Activated T-cell treated with anti-CD3 and anti-CD28 coated beads for 24 hours (primary cell): ENCODE results near the gene UBE2V1.
"Not testable (repeated sequence)": the region's sequence is repeated elsewhere in the genome, so short reads cannot be mapped to it uniquely, and the experiment has no call there.

Experiments used
- DNase-seq: peaks from one replicate; pipeline ENCODE4 v3.0.0-alpha.2; 2020; ENCODE audit warnings: low read depth

The UBE2V1 gene

GRCh38 chr20:50115041-50115512 is 2.1 kb upstream of the UBE2V1 start:
- no peak for DNase-seq

DNA sequence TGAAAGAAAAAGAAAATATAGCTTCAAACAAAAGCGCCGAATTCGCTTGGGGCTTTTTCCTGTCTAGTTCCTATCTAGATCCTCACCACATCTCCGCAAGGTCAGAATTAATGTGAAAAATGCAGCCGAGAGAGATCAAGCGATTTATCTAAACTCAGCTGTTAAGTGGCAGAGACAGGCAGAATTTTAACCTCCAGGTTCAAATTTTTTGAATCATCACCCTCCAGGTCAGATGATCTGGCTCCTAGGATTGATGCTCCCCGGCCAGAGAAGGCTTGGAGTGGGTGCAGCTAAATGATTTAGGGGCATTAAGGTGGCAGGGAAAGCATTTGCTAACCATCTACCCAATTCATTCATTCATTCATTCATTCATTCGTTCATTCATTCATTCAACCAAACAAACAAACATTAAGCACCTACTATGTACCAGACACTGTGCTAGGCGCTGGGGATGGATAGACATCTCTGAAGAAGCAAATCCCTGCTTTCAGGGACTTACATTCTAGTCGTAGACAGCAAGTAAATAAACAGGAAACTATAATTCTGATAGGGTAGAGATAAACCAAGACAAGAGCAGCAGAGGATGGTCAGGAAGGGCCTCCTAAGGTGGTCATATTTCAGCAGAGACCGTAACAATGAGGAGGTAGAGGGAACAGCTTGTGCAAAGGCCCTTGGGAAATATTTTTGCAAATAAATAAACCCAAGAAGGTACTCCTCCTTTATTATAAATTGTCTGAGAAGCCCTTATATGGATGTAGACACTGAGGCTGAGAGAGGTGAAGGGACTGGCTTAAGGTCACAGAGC is 672 bp upstream of the UBE2V1 start:
- DNase-seq = no peak

- DNase-seq = no peak
Measured at GRCh38 chr20:50111829-50112495, 988 bp downstream of the UBE2V1 start.

GRCh38 chr20:50111120-50111828 is 1.7 kb downstream of the UBE2V1 start:
- peak; percentile 46 for DNase-seq

DNA sequence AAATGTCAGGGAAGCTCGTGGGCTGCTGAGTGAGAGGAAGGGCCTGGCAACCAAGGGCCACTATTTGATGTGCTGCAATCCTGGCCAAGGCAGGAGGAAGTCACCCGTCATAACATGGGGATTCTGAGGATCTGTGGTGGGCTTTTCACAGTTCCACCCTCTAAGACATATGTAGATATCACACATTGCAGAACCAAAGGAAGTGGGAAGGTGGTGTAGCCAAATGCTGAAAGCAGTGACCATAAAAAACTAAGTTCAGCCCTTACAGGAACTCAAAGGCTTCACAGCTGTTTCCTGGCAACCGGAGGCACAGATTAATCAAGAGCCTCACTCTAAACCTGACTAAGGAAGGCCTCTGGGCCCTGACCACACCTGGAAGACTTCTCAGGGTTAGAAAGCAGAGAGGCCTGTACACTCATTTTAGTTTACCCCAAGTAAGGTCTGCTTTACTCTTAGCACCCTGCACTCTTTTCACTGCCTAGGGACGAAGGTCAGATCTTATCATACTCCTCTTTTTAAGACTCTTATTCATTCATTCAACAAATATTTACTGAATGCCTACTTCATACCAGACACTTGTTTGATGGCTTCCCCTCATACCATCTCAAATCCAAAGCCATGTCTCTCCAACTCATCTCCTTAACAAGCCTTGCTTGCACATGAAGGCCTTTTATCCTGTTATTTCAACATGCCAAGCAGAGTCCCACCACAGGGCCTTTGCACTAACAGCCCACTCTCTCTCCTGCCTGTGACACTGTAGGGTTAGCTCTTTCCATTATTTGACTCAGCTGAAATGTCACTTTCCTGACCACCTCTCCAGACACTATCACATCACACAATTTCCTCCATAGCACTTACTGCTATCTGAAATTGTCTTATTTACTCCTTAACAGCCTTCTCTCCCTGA is 2.6 kb downstream of the UBE2V1 start:
- no peak for DNase-seq

DNA sequence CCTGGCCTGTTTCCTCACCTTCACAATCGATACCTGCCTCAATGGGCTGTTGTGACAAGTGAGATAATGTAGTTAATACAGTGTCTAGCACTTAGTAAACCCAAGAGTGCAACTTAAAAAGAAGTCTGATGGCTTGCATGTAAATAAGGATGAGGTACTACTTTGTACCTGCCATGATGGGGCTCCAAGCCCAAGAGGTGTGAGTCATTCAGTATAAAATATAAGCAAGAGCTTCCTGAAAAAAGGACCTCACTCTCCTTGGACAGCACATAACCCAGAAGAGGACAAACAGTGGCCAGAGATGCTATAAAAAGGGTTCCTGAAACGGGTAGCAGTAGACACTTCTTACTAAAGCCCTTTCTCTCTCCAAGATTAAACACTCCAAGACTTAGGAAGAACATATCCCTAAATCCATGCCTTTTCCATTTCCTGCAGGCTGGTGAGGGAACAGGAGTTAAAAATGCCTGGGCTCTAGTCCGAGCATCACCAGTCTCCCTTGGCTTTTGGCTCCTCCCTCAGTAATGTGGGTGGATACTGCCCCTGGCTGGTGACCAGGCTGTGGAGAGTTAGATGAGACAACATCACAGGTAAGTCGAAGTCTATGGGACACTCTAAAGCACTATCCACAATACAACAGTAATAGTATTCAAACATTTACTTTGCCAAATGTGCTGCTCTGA is 4.3 kb downstream of the UBE2V1 start:
- DNase-seq = no peak

DNA sequence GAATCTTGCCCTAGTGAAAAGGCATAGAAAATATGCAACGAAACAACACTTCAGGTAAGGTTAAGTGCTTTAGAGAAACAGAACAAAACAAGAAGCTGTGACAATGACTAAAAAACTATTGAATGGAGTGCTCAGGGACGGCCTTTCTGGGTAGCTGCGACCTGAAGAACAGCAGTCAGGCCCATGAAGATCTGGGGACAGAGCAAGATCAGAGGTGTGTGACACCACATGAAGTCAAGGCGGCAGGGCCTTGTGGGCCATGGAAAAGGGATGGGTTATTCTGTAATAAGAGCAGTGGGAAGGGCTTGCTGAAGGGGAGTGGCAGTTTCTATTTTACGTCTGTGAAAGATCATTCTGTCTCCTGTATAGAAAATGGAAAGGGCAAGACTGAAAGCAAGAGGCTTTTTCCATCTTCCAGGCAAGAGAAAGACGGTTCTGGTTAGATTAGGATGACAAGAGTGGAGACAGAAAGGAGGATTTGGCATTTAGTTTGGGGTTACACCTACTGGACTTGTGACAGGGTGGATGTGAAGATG is 5.1 kb downstream of the UBE2V1 start:
- DNase-seq = no peak

DNA sequence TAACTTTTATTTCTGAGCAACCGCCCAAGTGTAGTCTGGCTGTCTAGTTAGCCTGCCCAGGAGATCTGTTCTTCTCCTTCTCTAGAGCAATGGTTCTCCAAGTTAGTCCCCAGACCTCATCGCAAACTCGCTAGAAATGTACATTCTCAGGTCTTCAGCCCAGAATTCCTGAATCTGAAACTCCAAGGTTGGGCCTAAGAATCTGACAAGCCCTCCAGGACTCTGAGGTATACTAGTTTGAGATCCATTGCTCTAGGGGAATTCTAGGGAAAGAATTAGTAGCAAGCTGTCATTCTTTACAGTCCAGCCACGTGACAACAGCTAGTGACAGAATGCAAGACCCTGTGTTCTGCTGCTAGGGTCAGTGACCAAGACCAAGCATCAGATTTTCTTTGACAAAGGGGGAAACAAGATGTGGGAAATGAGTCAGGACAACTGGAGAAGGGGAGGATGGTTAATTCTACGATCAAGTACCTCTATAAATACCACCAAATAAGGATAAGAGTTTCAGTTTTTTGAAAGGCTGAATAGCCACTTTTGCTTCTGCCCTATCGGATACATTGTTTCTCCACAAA is 5.8 kb downstream of the UBE2V1 start:
- DNase-seq = no peak

GRCh38 chr20:50106669-50107068 is 6.3 kb downstream of the UBE2V1 start:
- DNase-seq = not testable (repeated sequence)

- peak; percentile 30 for DNase-seq
Measured at GRCh38 chr20:50103464-50104107, 9.4 kb downstream of the UBE2V1 start.

GRCh38 chr20:50102551-50102950 is 10.4 kb downstream of the UBE2V1 start:
- not testable (repeated sequence) for DNase-seq

DNA sequence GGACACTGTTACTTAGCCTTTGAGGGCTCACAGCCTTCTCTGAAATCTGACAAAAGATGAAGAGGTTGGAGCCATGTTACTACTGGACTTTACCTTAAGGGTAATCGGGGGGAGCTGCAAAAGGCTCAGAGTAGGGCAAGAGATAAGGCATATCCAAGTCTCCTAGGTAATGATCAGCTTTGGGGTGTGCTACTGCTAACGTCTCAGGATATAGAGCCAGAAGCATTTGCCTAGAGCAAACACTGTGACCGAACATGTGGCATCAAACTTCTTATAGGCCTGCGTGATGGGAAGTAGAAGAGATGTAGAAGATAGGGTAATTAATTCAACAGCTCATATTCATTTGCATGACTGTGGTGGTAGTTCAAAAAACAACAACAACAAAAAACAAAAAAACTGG is 11.1 kb downstream of the UBE2V1 start:
- no peak for DNase-seq

GRCh38 chr20:50101281-50101680 is 11.7 kb downstream of the UBE2V1 start:
- no peak for DNase-seq

DNA sequence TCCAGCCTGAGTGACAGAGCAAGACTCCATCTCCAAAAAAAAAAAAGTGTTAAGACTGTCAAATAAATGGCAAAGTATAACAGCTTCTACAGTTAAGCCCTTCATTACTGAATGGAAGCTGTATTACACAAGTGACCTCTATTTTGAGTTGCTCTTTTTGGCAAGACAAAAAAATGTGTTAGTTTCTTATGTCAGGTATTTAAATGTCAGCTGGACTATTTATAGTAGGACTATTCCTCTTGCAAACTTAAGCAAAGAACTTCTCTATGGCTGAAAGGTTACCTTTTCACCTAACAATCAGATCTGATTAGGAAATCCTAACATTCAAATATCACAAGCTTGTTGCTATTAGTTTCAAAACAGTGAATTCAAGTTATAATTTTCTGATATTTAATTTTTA is 12.4 kb downstream of the UBE2V1 start:
- DNase-seq = no peak

DNA sequence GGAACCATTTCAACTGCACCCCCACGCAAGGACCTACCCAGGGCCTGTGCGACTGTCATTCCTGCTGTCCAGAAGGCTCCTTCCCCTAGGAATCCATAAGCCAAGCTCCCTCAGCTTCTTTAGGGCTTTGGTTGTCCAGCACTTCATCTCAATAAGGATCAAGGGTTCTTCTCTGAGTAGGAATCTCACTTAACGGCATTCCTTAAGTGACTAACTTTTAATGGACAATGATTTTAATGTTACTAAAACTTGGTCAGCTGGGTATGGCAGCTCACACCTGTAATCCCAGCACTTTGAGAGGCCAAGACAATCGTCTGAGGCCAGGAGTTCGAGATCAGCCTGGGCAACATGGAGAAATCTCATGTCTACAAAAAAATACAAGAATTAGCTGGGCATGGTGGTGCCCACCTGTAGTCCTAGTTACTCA is 13.4 kb downstream of the UBE2V1 start:
- DNase-seq = no peak

- DNase-seq = no peak
Measured at GRCh38 chr20:50099113-50099512, 13.8 kb downstream of the UBE2V1 start.

DNA sequence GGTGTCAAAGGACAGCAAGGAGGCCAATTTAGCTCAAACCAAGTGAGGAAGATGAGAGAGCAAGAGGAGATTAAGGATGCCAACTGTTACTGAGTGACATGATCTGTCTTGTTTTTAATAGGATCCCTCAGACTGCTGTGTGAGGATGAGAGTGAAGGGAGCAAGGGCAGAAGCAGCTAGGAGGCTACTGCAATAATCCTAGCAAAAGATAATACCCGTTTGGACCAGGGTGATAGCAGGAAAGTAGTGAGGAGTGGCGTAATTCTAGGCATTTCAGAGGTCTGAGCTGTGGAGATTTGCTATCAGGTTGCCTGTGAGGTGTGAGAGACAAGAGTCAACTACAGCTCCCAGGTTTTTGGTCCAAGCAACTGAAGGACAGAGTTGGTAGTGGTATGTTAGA is 14.7 kb downstream of the UBE2V1 start:
- DNase-seq = no peak

- DNase-seq = no peak
Measured at GRCh38 chr20:50097843-50098242, 15.1 kb downstream of the UBE2V1 start.

- no peak for DNase-seq
Measured at GRCh38 chr20:50096237-50096636, 16.7 kb downstream of the UBE2V1 start.

GRCh38 chr20:50095476-50096078 is 17.4 kb downstream of the UBE2V1 start:
- DNase-seq = no peak
